Esophagus squamous epithelium (tissue), 4 donors: ENCODE measurements around the gene EFHC1.

Source experiments
- CTCF ChIP-seq, 6 experiments: fragments of 450-650 bp in 4 of 6; fragments of 200-600 bp in 2 of 6; sonication (generic) in 2 of 6; IDR thresholded peaks; one replicate each; pipeline ENCODE4 v1.5.1; 2016 to 2019; ENCODE audit warnings: antibody characterized with exemption in 6 of 6, mild to moderate bottlenecking in 4 of 6, moderate library complexity in 4 of 6
- POLR2A ChIP-seq, 4 donors: fragments of 450-650 bp; IDR thresholded peaks; one replicate each; pipeline ENCODE4 v1.6.1; 2017; ENCODE audit warnings: antibody characterized with exemption in 4 of 4, mild to moderate bottlenecking in 4 of 4, moderate library complexity in 3 of 4

- no peak for TF ChIP-seq CTCF (IDR thresholded peaks at IDR 0.05)
- no peak for TF ChIP-seq POLR2A (IDR thresholded peaks at IDR 0.05)
These were observed 77.7 kb downstream of the EFHC1 start for GRCh38 chr6:52497652-52498408.
